Endothelial cell of umbilical vein (primary cell): Measurements from ENCODE around the gene PSMC4. TPM values are rescaled to one million over a fixed set of nuclear protein-coding genes. Genes with fewer than 3 reads are reported as not detected.

Experiments used
- BruUV-seq: library from RNA; stranded (reverse); fragments of 400-500 nt; replicated peaks from 2 replicates; lab custom pipeline; 2021; lab: Mats Ljungman, UMichigan
- CTCF ChIA-PET: fragments of 300-600, 350-600 bp; sonication (Branson Sonifier 250); formaldehyde crosslinking; loops from one replicate; lab custom pipeline; 2021; ENCODE audit warnings: antibody characterized with exemption, inconsistent platforms; lab: Charles Lee
- POLR2A ChIA-PET: fragments of 300-600, 350-600 bp; sonication (Branson Sonifier 250); formaldehyde crosslinking; loops from one replicate; lab custom pipeline; 2021; ENCODE audit warnings: antibody characterized with exemption, inconsistent platforms; lab: Charles Lee
- DNase-seq: peaks from one replicate; pipeline ENCODE4 v3.0.0-alpha.2; 2011; ENCODE audit warnings: low read depth, low spot score
- FAIRE-seq: peaks from 2 replicates; lab custom pipeline; 2011; peaks lifted over from hg19 to GRCh38; lab: Jason Lieb, UNC
- H2AFZ ChIP-seq: 2 replicates; pipeline ENCODE4 v1.6.0; 2012; ENCODE audit warnings: low read depth, low read length, control low read depth, inconsistent platforms
- H3K27ac ChIP-seq: 2 replicates; pipeline ENCODE4 v1.5.1; 2011; ENCODE audit warnings: low read depth, mild to moderate bottlenecking, control low read depth, low read length, moderate library complexity; ENCODE audit not compliant: insufficient read depth
- H3K27me3 ChIP-seq, 2 experiments: 2 replicates each; pipeline versions ENCODE4 v1.6.0 to v1.6.1; 2011; ENCODE audit warnings: low read length in 2 of 2, mixed read lengths in 1 of 2; ENCODE audit not compliant: control insufficient read depth in 2 of 2, insufficient read depth in 2 of 2
- H3K36me3 ChIP-seq, 2 experiments: 2 replicates in 1 of 2; 3 replicates in 1 of 2; pipeline ENCODE4 v1.5.1; 2011; ENCODE audit warnings: low read length in 2 of 2, mild to moderate bottlenecking in 1 of 2, moderate library complexity in 1 of 2; ENCODE audit not compliant: control insufficient read depth in 2 of 2, insufficient read depth in 2 of 2; ENCODE audit errors: extremely low read depth in 1 of 2
- H3K4me1 ChIP-seq: 3 replicates; pipeline ENCODE4 v1.5.1; 2011; ENCODE audit warnings: mild to moderate bottlenecking, low read length; ENCODE audit not compliant: control insufficient read depth, insufficient read depth; ENCODE audit errors: extremely low read depth
- H3K4me2 ChIP-seq: 2 replicates; pipeline ENCODE4 v1.6.1; 2011; ENCODE audit warnings: low read length, control low read depth, mixed read lengths; ENCODE audit not compliant: insufficient read depth
- H3K4me3 ChIP-seq, 3 experiments: fragments of 200-600 bp in 1 of 3; sonication (generic), shearing (Covaris generic) in 1 of 3; replicated peaks in 1 of 3; 2 replicates each; pipeline ENCODE4 v1.5.1; 2011 to 2016; ENCODE audit warnings: control low read depth in 3 of 3, low read length in 3 of 3, mild to moderate bottlenecking in 2 of 3, inconsistent platforms in 1 of 3, low read depth in 1 of 3, moderate library complexity in 1 of 3; ENCODE audit not compliant: insufficient read depth in 1 of 3
- H3K79me2 ChIP-seq: 2 replicates; pipeline ENCODE4 v1.6.0; 2012; ENCODE audit warnings: low read length, inconsistent platforms; ENCODE audit not compliant: control insufficient read depth, insufficient read depth
- H3K9ac ChIP-seq: replicated peaks from 2 replicates; pipeline ENCODE3; 2011; ENCODE audit warnings: low read length, control low read depth; ENCODE audit not compliant: insufficient read depth; ENCODE audit errors: extremely low read depth
- H3K9me1 ChIP-seq: replicated peaks from 3 replicates; pipeline ENCODE4 v1.6.0; 2011; ENCODE audit warnings: mild to moderate bottlenecking, low read length; ENCODE audit not compliant: control insufficient read depth, insufficient read depth; ENCODE audit errors: extremely low read depth
- H3K9me3 ChIP-seq: replicated peaks from 2 replicates; pipeline ENCODE4 v1.5.1; 2012; ENCODE audit warnings: low read length, inconsistent platforms; ENCODE audit not compliant: control insufficient read depth, insufficient read depth
- H4K20me1 ChIP-seq: replicated peaks from 2 replicates; pipeline ENCODE3; 2011; ENCODE audit warnings: mild to moderate bottlenecking, low read length; ENCODE audit not compliant: control insufficient read depth, insufficient read depth; ENCODE audit errors: extremely low read depth
- CTCF ChIP-seq, 2 donors: IDR thresholded peaks; 1 replicate in 1 of 2; 2 replicates in 1 of 2; pipeline ENCODE4 v1.5.1; 2011; ENCODE audit warnings: low read length in 2 of 2, mild to moderate bottlenecking in 2 of 2, moderate library complexity in 2 of 2, control low read depth in 1 of 2, inconsistent platforms in 1 of 2, low read depth in 1 of 2; ENCODE audit not compliant: insufficient read depth in 1 of 2; ENCODE audit errors: extremely low read depth in 1 of 2
- EZH2 ChIP-seq: IDR thresholded peaks from 2 replicates; pipeline ENCODE4 v1.6.1; 2012; ENCODE audit warnings: borderline replicate concordance, low read depth, mild to moderate bottlenecking, moderate library complexity, low read length, inconsistent platforms; ENCODE audit not compliant: severe bottlenecking
- FOS ChIP-seq: IDR thresholded peaks from 2 replicates; pipeline ENCODE4 v1.6.1; 2011; ENCODE audit warnings: mild to moderate bottlenecking, low read length, moderate library complexity, borderline replicate concordance; ENCODE audit not compliant: insufficient read depth
- GATA2 ChIP-seq: IDR thresholded peaks from 2 replicates; pipeline ENCODE4 v1.7.0; 2011; ENCODE audit warnings: low read depth, mild to moderate bottlenecking, moderate library complexity, mixed read lengths, low read length; ENCODE audit not compliant: insufficient read length, insufficient read depth
- JUN ChIP-seq: IDR thresholded peaks from 2 replicates; pipeline ENCODE4 v1.6.1; 2011; ENCODE audit warnings: borderline replicate concordance, low read depth; ENCODE audit not compliant: insufficient read length, insufficient read depth
- MAX ChIP-seq: IDR thresholded peaks from 2 replicates; pipeline ENCODE4 v1.6.1; 2011; ENCODE audit not compliant: insufficient read depth, insufficient read length
- MYC ChIP-seq: IDR thresholded peaks from one replicate; pipeline ENCODE4 v1.6.1; 2011; ENCODE audit warnings: mild to moderate bottlenecking, low read depth, low read length
- POLR2A ChIP-seq: IDR thresholded peaks from 2 replicates; pipeline ENCODE4 v1.6.1; 2012; ENCODE audit warnings: low read depth, mild to moderate bottlenecking, control low read depth, low read length
- POLR2AphosphoS5 ChIP-seq: IDR thresholded peaks from 2 replicates; pipeline ENCODE4 v1.6.1; 2012; ENCODE audit warnings: low read depth, mild to moderate bottlenecking, control low read depth, low read length, moderate library complexity; ENCODE audit not compliant: insufficient read depth
- dilution Hi-C: fragments of 300-500 bp; cut with MboI; formaldehyde crosslinking; loops from one replicate; pipeline ENCODE4 v1.15.0; 2019; ENCODE audit warnings: low sequenced_read_pairs; ENCODE audit not compliant: extremely low pct_ligation_motif_present
- intact Hi-C: fragments of 100-400 bp; cut with micrococcal nuclease; formaldehyde crosslinking; loops from one replicate; pipeline ENCODE4 v1.10.0; 2022
- polyA plus RNA-seq, 4 experiments: library from polyadenylated mRNA; depleted of rRNA in 3 of 4; stranded (reverse) in 3 of 4; unstranded in 1 of 4; fragments of >200 nt; gene quantifications; 2 replicates each; pipeline versions ENCODE4 v1.2.1 to v1.2.3, GENCODE V29; 2011 to 2012; ENCODE audit warnings: missing spikeins in 1 of 4
- total RNA-seq: library from RNA; stranded (reverse); gene quantifications from 2 replicates; pipeline ENCODE4 v1.2.3, GENCODE V29; 2021

The PSMC4 gene
- total and polyA plus RNA-seq, 2 donors (not counting 3 experiments of a cell fraction or from before 2014, with no cell fraction given) = 110 to 114 TPM

- no TSS peak for BruUV-seq
- Histone ChIP-seq H3K79me2 (no peaks in the 10 kb centered on the region), H3K9me1 (no peaks in the 10 kb centered on the region), H3K9ac (no peak overlapping the region), H3K4me1 (no peaks in the 10 kb centered on the region), H3K4me2 (no peak overlapping the region), H3K27ac (no peak overlapping the region), H4K20me1 (no peaks in the 10 kb centered on the region), H3K9me3 (no peaks in the 10 kb centered on the region), H3K27me3 (no peaks in the 10 kb centered on the region), H3K4me3 (no peak overlapping the region), H2AFZ (no peak overlapping the region), H3K36me3 (no peaks in the 10 kb centered on the region)
- dilution Hi-C loops (no loop called here), intact Hi-C loops (no loop called here)
- FAIRE-seq (no peak), DNase-seq (no peak)
- POLR2A ChIA-PET = no interaction called here
- TF ChIP-seq POLR2AphosphoS5 (no peak), MYC (no peak), CTCF (IDR thresholded peaks at IDR 0.05; ENCODE audit: extremely low read depth in 1 of 2, insufficient read depth in 1 of 2, low read depth in 1 of 2, low read length in 2 of 2) (no peak)
- CTCF ChIA-PET = no interaction called here
These were observed 46.6 kb upstream of the PSMC4 start for GRCh38 chr19:39924389-39924788.

GRCh38 chr19:39924952-39925351 lies 46.0 kb upstream of the PSMC4 start:
- H3K27me3 ChIP-seq = no peaks in the 10 kb centered on the region
- TF ChIP-seq JUN = no peak
- TF ChIP-seq EZH2 = no peak
- TF ChIP-seq POLR2A = no peak
- TF ChIP-seq GATA2 = no peak
- TF ChIP-seq POLR2AphosphoS5 = no peak
- no peak for TF ChIP-seq CTCF (IDR thresholded peaks at IDR 0.05; ENCODE audit: extremely low read depth in 1 of 2, insufficient read depth in 1 of 2, low read depth in 1 of 2, low read length in 2 of 2)
- no peak for TF ChIP-seq FOS
- TF ChIP-seq MYC = no peak
- no peak for TF ChIP-seq MAX
- H3K4me3 ChIP-seq = no peak overlapping the region
- dilution Hi-C loops (no loop called here), intact Hi-C loops (no loop called here)
- H3K9me3 ChIP-seq = no peaks in the 10 kb centered on the region
- H4K20me1 ChIP-seq = no peaks in the 10 kb centered on the region
- no TSS peak for BruUV-seq
- FAIRE-seq (no peak), DNase-seq (no peak)
- H3K79me2 ChIP-seq = no peaks in the 10 kb centered on the region
- ChIA-PET POLR2A (no interaction called here), CTCF (interaction anchor here (0.9 kb wide), 1 partner anchor 46 kb away, joined by 3 read pairs; the partner anchor contains the start of gene PSMC4)
- no peaks in the 10 kb centered on the region for H3K36me3 ChIP-seq
- no peak overlapping the region for H3K4me2 ChIP-seq
- H3K4me1 ChIP-seq = no peaks in the 10 kb centered on the region
- no peaks in the 10 kb centered on the region for H3K9me1 ChIP-seq
- no peak overlapping the region for H3K9ac ChIP-seq
- H2AFZ ChIP-seq = no peak overlapping the region
- H3K27ac ChIP-seq = no peak overlapping the region
